H1 (cell line): Measurements from ENCODE around the gene TRAT1.

ENCODE experiments used
- CTCF ChIP-seq, 3 experiments: IDR thresholded peaks; 1 replicate in 2 of 3; 2 replicates in 1 of 3; pipeline versions ENCODE4 v1.5.1 to v1.6.1; 2011; ENCODE audit warnings: low read length in 3 of 3, mild to moderate bottlenecking in 3 of 3, inconsistent platforms in 2 of 3, low read depth in 1 of 3, moderate library complexity in 1 of 3; ENCODE audit not compliant: insufficient read depth in 1 of 3; ENCODE audit errors: control extremely low read depth in 1 of 3
- EGR1 ChIP-seq: IDR thresholded peaks from 2 replicates; pipeline ENCODE4 v1.6.1; 2011; ENCODE audit warnings: low read depth, low read length, borderline replicate concordance
- EP300 ChIP-seq, 2 experiments: IDR thresholded peaks; 1 replicate in 1 of 2; 2 replicates in 1 of 2; pipeline ENCODE4 v1.6.1; 2011 to 2012; ENCODE audit warnings: low read depth in 2 of 2, low read length in 2 of 2, mild to moderate bottlenecking in 2 of 2, borderline replicate concordance in 1 of 2, inconsistent platforms in 1 of 2, moderate library complexity in 1 of 2
- EZH2 ChIP-seq: fragments of 200-600 bp; sonication (generic); IDR thresholded peaks from 2 replicates; pipeline ENCODE4 v1.7.1; 2012; ENCODE audit warnings: low read depth, mild to moderate bottlenecking, moderate library complexity, low read length, inconsistent platforms; ENCODE audit not compliant: severe bottlenecking
- MAX ChIP-seq: IDR thresholded peaks from 2 replicates; pipeline ENCODE4 v1.6.1; 2012; ENCODE audit warnings: inconsistent platforms
- POLR2AphosphoS5 ChIP-seq: IDR thresholded peaks from 2 replicates; pipeline ENCODE4 v1.6.1; 2011; ENCODE audit warnings: low read depth, low read length
- RBBP5 ChIP-seq: IDR thresholded peaks from 2 replicates; pipeline ENCODE4 v1.7.1; 2012; ENCODE audit warnings: low read depth, mild to moderate bottlenecking, inconsistent platforms, low read length, moderate library complexity, borderline replicate concordance
- RFX5 ChIP-seq: IDR thresholded peaks from 2 replicates; pipeline ENCODE4 v1.6.1; 2011; ENCODE audit warnings: low read depth, low read length, improper control_type of control experiment, borderline replicate concordance
- SP4 ChIP-seq: IDR thresholded peaks from 2 replicates; pipeline ENCODE4 v1.6.1; 2012; ENCODE audit warnings: low read length, inconsistent platforms

DNA sequence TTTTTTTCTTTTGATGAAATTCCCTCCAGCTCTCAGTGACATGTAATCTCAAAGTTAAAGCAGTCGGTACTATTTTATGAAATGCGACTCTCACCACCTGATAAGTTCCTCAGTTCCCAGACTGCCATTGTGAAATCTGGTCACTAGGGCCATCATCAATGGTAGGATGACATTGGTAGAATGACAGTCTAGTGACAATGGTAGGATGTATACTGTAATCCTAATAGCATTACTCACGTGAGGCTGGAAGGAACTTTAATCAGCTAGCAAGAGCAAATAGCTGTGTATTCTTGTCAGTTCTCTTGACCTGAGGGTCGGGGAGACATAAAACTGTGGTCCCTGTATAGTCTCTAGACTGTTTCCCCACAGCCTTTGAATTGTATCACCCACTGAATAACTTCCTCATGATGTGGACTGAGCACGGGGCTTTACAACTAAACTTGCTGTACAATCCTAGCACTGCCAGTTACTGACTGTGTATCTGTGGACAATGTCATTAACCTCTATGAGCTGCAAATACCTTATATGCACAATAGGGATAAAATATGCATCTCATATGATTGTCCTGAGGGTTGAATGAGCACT lies 23.2 kb downstream of the TRAT1 start:
- TF ChIP-seq EGR1, result no peak
- TF ChIP-seq CTCF (IDR thresholded peaks at IDR 0.05; ENCODE audit: control extremely low read depth in 1 of 3, insufficient read depth in 1 of 3, low read depth in 1 of 3, low read length in 3 of 3), result no peak
- TF ChIP-seq RFX5, result no peak
- no peak for TF ChIP-seq MAX
- TF ChIP-seq EP300 (IDR thresholded peaks at IDR 0.05; ENCODE audit: borderline replicate concordance in 1 of 2, low read depth in 2 of 2, low read length in 2 of 2), result no peak
- TF ChIP-seq EZH2, result no peak
- no peak for TF ChIP-seq POLR2AphosphoS5
- TF ChIP-seq RBBP5, result no peak
- TF ChIP-seq SP4, result no peak
